Endothelial cell (in vitro differentiated cells): ENCODE results near the gene COL19A1. TPM values are rescaled to one million over a fixed set of nuclear protein-coding genes. Genes with fewer than 3 reads are reported as not detected.

ENCODE experiments used
- DNase-seq: peaks from one replicate; pipeline ENCODE4 v3.0.0; 2021; ENCODE audit warnings: low spot score
- H3K27ac Mint-ChIP-seq: one replicate; pipeline ENCODE4 v1.8.0; 2021; ENCODE audit warnings: mixed read lengths, inconsistent platforms; ENCODE audit not compliant: unreplicated experiment
- H3K27me3 Mint-ChIP-seq: one replicate; pipeline ENCODE4 v1.8.0; 2021; ENCODE audit warnings: mild to moderate bottlenecking, moderate library complexity, mixed read lengths, inconsistent platforms; ENCODE audit not compliant: unreplicated experiment
- H3K36me3 Mint-ChIP-seq: one replicate; pipeline ENCODE4 v1.8.0; 2021; ENCODE audit warnings: mild to moderate bottlenecking, low read depth, mixed read lengths, inconsistent platforms; ENCODE audit not compliant: unreplicated experiment
- H3K4me1 Mint-ChIP-seq: one replicate; pipeline ENCODE4 v1.8.0; 2021; ENCODE audit warnings: mild to moderate bottlenecking, mixed read lengths, inconsistent platforms; ENCODE audit not compliant: unreplicated experiment
- H3K4me3 Mint-ChIP-seq: one replicate; pipeline ENCODE4 v1.8.0; 2021; ENCODE audit warnings: mild to moderate bottlenecking, mixed read lengths, inconsistent platforms; ENCODE audit not compliant: unreplicated experiment
- H3K9me3 Mint-ChIP-seq: one replicate; pipeline ENCODE4 v1.8.0; 2021; ENCODE audit warnings: mixed read lengths, inconsistent platforms; ENCODE audit not compliant: unreplicated experiment
- CTCF ChIP-seq: fragments of 200-600 bp; sonication (generic); IDR thresholded peaks from one replicate; pipeline ENCODE4 v1.5.0; 2021; ENCODE audit warnings: antibody characterized with exemption; ENCODE audit not compliant: unreplicated experiment
- total RNA-seq: library from RNA; stranded (reverse); fragmentation: NEBNext Ultra II Directional; extraction: Animal tissue kit (Norgen Biotek cat#: 25700); gene quantifications from one replicate; pipeline ENCODE4 v1.2.1, GENCODE V29; 2021; ENCODE audit not compliant: unreplicated experiment

The COL19A1 gene
- total RNA-seq, 1 donor from 2014 or later, result 0.33 TPM

DNA sequence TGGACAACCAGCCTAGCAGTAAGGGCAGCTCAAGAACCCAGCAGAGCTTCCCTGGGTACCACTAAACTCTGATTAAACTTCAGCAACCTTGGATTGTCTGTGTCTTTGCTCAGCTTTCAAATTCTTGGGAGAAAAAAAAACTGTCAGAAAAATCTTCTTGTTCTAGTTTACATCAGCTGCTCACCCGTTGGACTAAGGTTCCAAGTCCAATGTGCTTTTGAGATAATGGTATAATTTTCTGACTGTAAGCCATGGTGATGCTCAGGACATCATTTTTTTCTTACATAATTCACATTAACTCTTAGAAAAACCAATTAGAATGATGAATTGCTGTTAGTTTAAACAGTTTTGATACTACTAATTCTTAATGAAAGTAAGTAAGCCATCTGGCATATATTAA, 290.7 kb downstream of the COL19A1 start:
- no peak for DNase-seq
- no peaks in the 10 kb centered on the region for H3K4me1 Mint-ChIP-seq
- H3K9me3 Mint-ChIP-seq, result no peaks in the 10 kb centered on the region
- H3K36me3 Mint-ChIP-seq, result no peaks in the 10 kb centered on the region
- no peaks in the 10 kb centered on the region for H3K27me3 Mint-ChIP-seq
- no peak overlapping the region for H3K4me3 Mint-ChIP-seq
- no peak for TF ChIP-seq CTCF
- no peak overlapping the region for H3K27ac Mint-ChIP-seq

DNA sequence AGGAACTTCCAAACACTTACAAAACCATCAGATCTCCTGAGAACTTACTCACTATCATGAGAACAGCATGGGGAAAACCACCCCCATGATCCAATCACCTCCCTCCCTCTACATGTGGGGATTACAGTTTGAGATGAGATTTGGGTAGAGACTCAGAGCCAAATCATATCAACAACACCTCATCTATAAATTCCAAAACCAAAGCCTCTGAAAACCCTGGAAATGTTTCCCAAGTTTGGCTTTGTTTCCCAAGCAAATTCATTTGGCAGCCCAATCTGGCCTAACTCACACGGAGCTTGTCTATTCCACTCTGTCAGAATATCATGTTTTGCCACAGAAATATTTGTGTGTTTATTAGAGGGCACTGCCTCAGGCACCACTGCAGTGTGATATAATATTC, 293.9 kb downstream of the COL19A1 start:
- Mint-ChIP-seq H3K36me3 (no peaks in the 10 kb centered on the region), H3K27ac (no peak overlapping the region), H3K27me3 (no peaks in the 10 kb centered on the region), H3K4me3 (no peak overlapping the region), H3K4me1 (peaks cover 7% of the 10 kb centered on the region), H3K9me3 (no peaks in the 10 kb centered on the region)
- TF ChIP-seq CTCF, result no peak
- no peak for DNase-seq

- no peaks in the 10 kb centered on the region for H3K27me3 Mint-ChIP-seq
- H3K27ac Mint-ChIP-seq, result no peak overlapping the region
- H3K36me3 Mint-ChIP-seq, result no peaks in the 10 kb centered on the region
- H3K9me3 Mint-ChIP-seq, result no peaks in the 10 kb centered on the region
- DNase-seq, result no peak
- H3K4me1 Mint-ChIP-seq, result peaks cover 11% of the 10 kb centered on the region
- no peak for TF ChIP-seq CTCF
- no peak overlapping the region for H3K4me3 Mint-ChIP-seq
Observed at GRCh38 chr6:70162972-70163371, 296.6 kb downstream of the COL19A1 start.

DNA sequence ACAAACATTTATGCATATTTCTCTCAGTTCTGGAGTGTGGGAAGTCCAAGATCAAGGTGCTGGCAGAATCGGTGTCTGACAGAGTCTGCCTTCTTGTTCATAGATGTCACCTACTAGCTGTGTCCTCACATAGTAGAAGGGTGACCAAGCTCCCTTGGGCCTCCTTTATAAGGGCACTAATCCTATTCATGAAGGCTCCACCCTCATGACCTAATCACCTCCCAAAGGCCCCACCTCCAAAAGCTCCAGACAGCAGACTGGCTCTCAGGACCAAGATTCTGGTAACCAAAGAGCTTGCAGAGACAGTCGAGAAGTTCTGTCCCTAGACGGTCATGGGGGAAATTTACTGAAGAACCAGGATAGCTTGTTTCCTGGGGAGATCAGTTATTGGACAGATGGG, 297.4 kb downstream of the COL19A1 start:
- H3K9me3 Mint-ChIP-seq, result no peaks in the 10 kb centered on the region
- no peak overlapping the region for H3K4me3 Mint-ChIP-seq
- TF ChIP-seq CTCF, result no peak
- no peak overlapping the region for H3K27ac Mint-ChIP-seq
- H3K36me3 Mint-ChIP-seq, result no peaks in the 10 kb centered on the region
- no peak for DNase-seq
- H3K4me1 Mint-ChIP-seq, result peaks cover 11% of the 10 kb centered on the region
- no peaks in the 10 kb centered on the region for H3K27me3 Mint-ChIP-seq

- peaks cover 11% of the 10 kb centered on the region for H3K4me1 Mint-ChIP-seq
- H3K9me3 Mint-ChIP-seq, result no peaks in the 10 kb centered on the region
- no peak overlapping the region for H3K4me3 Mint-ChIP-seq
- DNase-seq, result no peak
- H3K27ac Mint-ChIP-seq, result no peak overlapping the region
- no peak for TF ChIP-seq CTCF
- no peaks in the 10 kb centered on the region for H3K36me3 Mint-ChIP-seq
- H3K27me3 Mint-ChIP-seq, result no peaks in the 10 kb centered on the region
Observed at GRCh38 chr6:70164556-70164955, 298.2 kb downstream of the COL19A1 start.
